IMR-90 (cell line): ENCODE results near the gene ZNF746. TPM values are rescaled to one million over a fixed set of nuclear protein-coding genes. Genes with fewer than 3 reads are reported as not detected.

Source experiments
- ATAC-seq: fragments of 200-7000 bp; cut with Tn5 transposase; 2 replicates; pipeline ENCODE4 v1.9.1; 2020; ENCODE audit warnings: low read depth, mild to moderate bottlenecking, moderate library complexity
- BruUV-seq: library from RNA; stranded (reverse); fragments of 400-500 nt; replicated peaks from 2 replicates; lab custom pipeline; 2021; lab: Mats Ljungman, UMichigan
- CTCF ChIA-PET: fragments of 300-600 bp; formaldehyde crosslinking; extraction: SDS; loops from one replicate; lab custom pipeline; 2021; ENCODE audit warnings: antibody characterized with exemption; lab: Yijun Ruan, JAX
- POLR2A ChIA-PET: fragments of 300-600 bp; sonication (Branson Sonifier 250); formaldehyde crosslinking; loops from one replicate; lab custom pipeline; 2022; ENCODE audit warnings: antibody characterized with exemption; ENCODE audit not compliant: unreplicated experiment; lab: Charles Lee
- DNase-seq: peaks from one replicate; pipeline ENCODE4 v3.0.0; 2013
- H2AFZ ChIP-seq: replicated peaks from 2 replicates; pipeline ENCODE3; 2013; ENCODE audit warnings: low read length, mild to moderate bottlenecking; ENCODE audit not compliant: poor library complexity
- H2AK5ac ChIP-seq: 2 replicates; pipeline ENCODE4 v1.6.1; 2013; ENCODE audit warnings: low read depth, low read length, inconsistent platforms
- H2AK9ac ChIP-seq: replicated peaks from 2 replicates; pipeline ENCODE3; 2013; ENCODE audit warnings: mild to moderate bottlenecking, low read depth, low read length, moderate library complexity; ENCODE audit not compliant: poor library complexity
- H2BK120ac ChIP-seq: 2 replicates; pipeline ENCODE4 v1.6.1; 2013; ENCODE audit warnings: low read depth, low read length, inconsistent platforms
- H2BK15ac ChIP-seq: 3 replicates; pipeline ENCODE4 v1.6.1; 2013; ENCODE audit warnings: low read depth, low read length, inconsistent platforms
- H2BK20ac ChIP-seq: 2 replicates; pipeline ENCODE4 v1.6.1; 2013; ENCODE audit warnings: low read depth, mild to moderate bottlenecking, inconsistent platforms, low read length, moderate library complexity
- H2BK5ac ChIP-seq: 2 replicates; pipeline ENCODE4 v1.6.1; 2013; ENCODE audit warnings: mild to moderate bottlenecking, low read depth, low read length, inconsistent platforms; ENCODE audit not compliant: poor library complexity, severe bottlenecking
- H3K14ac ChIP-seq: replicated peaks from 2 replicates; pipeline ENCODE4 v1.6.1; 2013; ENCODE audit warnings: low read depth, low read length, inconsistent platforms
- H3K18ac ChIP-seq: 2 replicates; pipeline ENCODE4 v1.6.1; 2013; ENCODE audit warnings: low read depth, low read length, control low read depth
- H3K23ac ChIP-seq: 2 replicates; pipeline ENCODE4 v1.6.1; 2013; ENCODE audit warnings: low read depth, low read length, inconsistent platforms
- H3K27ac ChIP-seq: 2 replicates; pipeline ENCODE4 v1.5.1; 2013; ENCODE audit warnings: mild to moderate bottlenecking, control low read depth, low read length; ENCODE audit not compliant: insufficient read depth
- H3K27me3 ChIP-seq: 2 replicates; pipeline ENCODE4 v1.6.1; 2013; ENCODE audit warnings: low read length; ENCODE audit not compliant: control insufficient read depth, insufficient read depth
- H3K36me3 ChIP-seq: 2 replicates; pipeline ENCODE4 v1.6.1; 2013; ENCODE audit warnings: low read length, mixed read lengths; ENCODE audit not compliant: control insufficient read depth, insufficient read depth
- H3K4ac ChIP-seq: 2 replicates; pipeline ENCODE4 v1.6.1; 2013; ENCODE audit warnings: low read depth, low read length, inconsistent platforms
- H3K4me1 ChIP-seq: 2 replicates; pipeline ENCODE4 v1.6.1; 2013; ENCODE audit warnings: low read length, mixed read lengths; ENCODE audit not compliant: control insufficient read depth, insufficient read depth
- H3K4me2 ChIP-seq: 2 replicates; pipeline ENCODE4 v1.6.1; 2013; ENCODE audit warnings: low read depth, mild to moderate bottlenecking, control low read depth, low read length, moderate library complexity
- H3K4me3 ChIP-seq: 2 replicates; pipeline ENCODE4 v1.5.1; 2013; ENCODE audit warnings: low read depth, mild to moderate bottlenecking, control low read depth, low read length, moderate library complexity; ENCODE audit not compliant: insufficient read depth
- H3K56ac ChIP-seq: 2 replicates; pipeline ENCODE4 v1.6.1; 2013; ENCODE audit warnings: low read length, inconsistent platforms; ENCODE audit not compliant: insufficient read depth; ENCODE audit errors: extremely low read depth
- H3K79me1 ChIP-seq, 2 experiments: 2 replicates each; pipeline ENCODE4 v1.6.1; 2013; ENCODE audit warnings: low read length in 2 of 2, inconsistent platforms in 1 of 2, low read depth in 1 of 2
- H3K9ac ChIP-seq: 2 replicates; pipeline ENCODE4 v1.6.1; 2013; ENCODE audit warnings: low read depth, low read length, control low read depth
- H3K9me1 ChIP-seq: 2 replicates; pipeline ENCODE4 v1.6.1; 2013; ENCODE audit warnings: low read length, inconsistent platforms; ENCODE audit not compliant: insufficient read depth
- H3K9me3 ChIP-seq: 2 replicates; pipeline ENCODE4 v1.6.1; 2013; ENCODE audit warnings: low read length; ENCODE audit not compliant: control insufficient read depth, insufficient read depth
- H4K20me1 ChIP-seq: 2 replicates; pipeline ENCODE4 v1.6.1; 2013; ENCODE audit warnings: low read length, inconsistent platforms; ENCODE audit not compliant: insufficient read depth
- H4K5ac ChIP-seq: 2 replicates; pipeline ENCODE4 v1.6.1; 2013; ENCODE audit warnings: mild to moderate bottlenecking, low read depth, low read length, control low read depth
- H4K8ac ChIP-seq, 2 experiments: 2 replicates each; pipeline ENCODE4 v1.6.1; 2013; ENCODE audit warnings: low read depth in 2 of 2, low read length in 2 of 2, control low read depth in 1 of 2, inconsistent platforms in 1 of 2
- H4K91ac ChIP-seq: 2 replicates; pipeline ENCODE4 v1.6.1; 2013; ENCODE audit warnings: low read depth, low read length, inconsistent platforms; ENCODE audit not compliant: insufficient read depth
- BHLHE40 ChIP-seq: fragments of 150-350 bp; IDR thresholded peaks from 2 replicates; pipeline ENCODE4 v1.6.1; 2016; ENCODE audit warnings: mild to moderate bottlenecking, low read depth, low read length
- MAZ ChIP-seq: IDR thresholded peaks from 2 replicates; pipeline ENCODE4 v1.6.1; 2012; ENCODE audit warnings: low read depth, mild to moderate bottlenecking, low read length, improper control_type of control experiment, moderate library complexity, borderline replicate concordance
- WGBS, 2 experiments: methylation state at CpG; one replicate each; pipeline versions ENCODE4 v1.1.5 to v1.1.7; 2013; ENCODE audit warnings: missing lambda C conversion rate in 2 of 2; ENCODE audit not compliant: insufficient read length in 1 of 2; ENCODE audit errors: extremely low coverage in 2 of 2; 5-methylcytosine and 5-hydroxymethylcytosine counted together
- dilution Hi-C: fragments of 300-500 bp; cut with HindIII; formaldehyde crosslinking; loops from one replicate; pipeline ENCODE4 v1.14.3; 2018; ENCODE audit warnings: low sequenced_read_pairs; ENCODE audit not compliant: unreplicated experiment
- in situ Hi-C: fragments of 300-500 bp; cut with MboI; formaldehyde crosslinking; loops from 3 replicates; pipeline ENCODE4 v1.14.3; 2019; ENCODE audit warnings: low sequenced_read_pairs, inconsistent platforms, mixed read lengths
- intact Hi-C: fragments of 100-400 bp; cut with micrococcal nuclease; formaldehyde crosslinking; loops from 2 replicates; pipeline ENCODE4 v1.10.0; 2022
- polyA plus RNA-seq, 3 experiments: library from polyadenylated mRNA; depleted of rRNA; stranded (reverse); fragments of >200 nt; gene quantifications; 2 replicates each; pipeline ENCODE4 v1.2.3, GENCODE V29; 2012; ENCODE audit warnings: low replicate concordance in 1 of 3
- total RNA-seq: library from RNA; depleted of rRNA; stranded (reverse); fragments of >200 nt; gene quantifications from 2 replicates; pipeline ENCODE4 v1.2.3, GENCODE V29; 2012

ZNF746 gene
- total and polyA plus RNA-seq, 2 of the 4 experiments (the other 2 are of a cell fraction), result 6.6 to 8.4 TPM

- intact Hi-C loops, result loop anchor here (1.0 to 2.0 kb wide), 4 partner anchors 37 to 187 kb away; no protein-coding TSS in a partner anchor
- BruUV-seq, result no TSS peak
Measured at GRCh38 chr7:149496642-149497391, 792 bp downstream of the ZNF746 start.

More at GRCh38 chr7:149496642-149497391, 792 bp downstream of the ZNF746 start:
- H2AK9ac ChIP-seq, result peak overlapping the region; percentile 84
- H3K9ac ChIP-seq, result peak overlapping the region; percentile 99
- in situ Hi-C loops, result no loop called here
- no peak overlapping the region for H2BK120ac ChIP-seq
- peaks cover 23 to 26% of the 10 kb centered on the region in 2 experiments for H3K79me1 ChIP-seq
- ATAC-seq (peak; percentile 50), DNase-seq (peak; percentile 15)
- no peak overlapping the region for H3K56ac ChIP-seq
- H3K27me3 ChIP-seq, result peaks cover 14% of the 10 kb centered on the region
- 0% methylated on average over 22 of the region's 51 CpGs; no CpG with 5 or more reads in 1 of the 2 experiments for WGBS, 2 experiments
- ChIA-PET CTCF (interaction anchor here (1.1 kb wide), 1 partner anchor 36 kb away, joined by 3 read pairs; the partner anchor contains the start of gene ZNF777), POLR2A (no interaction called here)
- H3K9me1 ChIP-seq, result peaks cover 9% of the 10 kb centered on the region
- H3K36me3 ChIP-seq, result peaks cover 20% of the 10 kb centered on the region
- H3K4me2 ChIP-seq, result peak overlapping the region; percentile 97
- H3K9me3 ChIP-seq, result no peaks in the 10 kb centered on the region
- no peak overlapping the region for H4K91ac ChIP-seq
- H3K4ac ChIP-seq, result peak overlapping the region; percentile 59
- dilution Hi-C loops, result no loop called here
- peak overlapping the region; percentile 100 for H3K4me3 ChIP-seq
- H2BK15ac ChIP-seq, result no peak overlapping the region
- H3K4me1 ChIP-seq, result peaks cover 11% of the 10 kb centered on the region
- peak overlapping the region; percentile 71 for H3K14ac ChIP-seq
- H3K27ac ChIP-seq, result peak overlapping the region; percentile 100
- H4K5ac ChIP-seq, result peak overlapping the region; percentile 93
- H2AK5ac ChIP-seq, result peak overlapping the region; percentile 25; the same call in 1 of the 2 replicates
- no peak overlapping the region for H2BK20ac ChIP-seq
- H3K23ac ChIP-seq, result peak overlapping the region; percentile 22; the same call in 1 of the 2 replicates
- peaks cover 16% of the 10 kb centered on the region for H4K20me1 ChIP-seq
- peak overlapping the region; percentile 63 for H2BK5ac ChIP-seq
- TF ChIP-seq MAZ (0 out of 2 replicates have a peak, but pooled peaks have one; percentile 18), BHLHE40 (no peak)
- H4K8ac ChIP-seq, result peak overlapping the region in 1 of 2 experiments; percentile 31; a peak in 1 of 4 replicates
- peak overlapping the region; percentile 81; the same call in 1 of the 2 replicates for H3K18ac ChIP-seq
- peak overlapping the region; percentile 95 for H2AFZ ChIP-seq
